ENCODE measurements around the gene RBM6. TPM values are rescaled to one million over a fixed set of nuclear protein-coding genes. Genes with fewer than 3 reads are reported as not detected.

The RBM6 gene
- total and polyA plus RNA-seq, 11 donors: 21.1 to 75.1 (median 32.6) TPM

- ATAC-seq (peak in 2 of 4 donors; percentile 1 to 2), DNase-seq (peak in 1 of 5 donors; percentile 22)
- Histone ChIP-seq H3K4me1 (peaks cover 0 to 28% (median 2%) of the 10 kb centered on the region in 12 donors), H3K4me3 (no peak overlapping the region), H3K27ac (no peak overlapping the region), H3K27me3 (no peaks in the 10 kb centered on the region), H3K36me3 (peaks cover 0 to 44% (median 42%) of the 10 kb centered on the region in 9 donors), H3K9me3 (no peaks in the 10 kb centered on the region)
- WGBS, 4 donors: 83 to 88% (median 84%) methylated on average over 2 of the region's 2 CpGs
- TF ChIP-seq CTCF (IDR thresholded peaks at IDR 0.05) (no peak), POLR2A (IDR thresholded peaks at IDR 0.05) (no peak)
- intact Hi-C loops (cut with DNase I): loop anchor here in 9 of 10 donors (1.0 to 10.0 kb wide), 7 partner anchors 31 to 153 kb away; partner anchors contain the start of genes LSMEM2 (in 2 of the 9) and SEMA3B (in 1 of the 9)
Observed at GRCh38 chr3:50122071-50122470, 182.1 kb downstream of the RBM6 start.

- DNase-seq: peak in 2 of 5 donors; percentile 19 to 57
- Histone ChIP-seq H3K27ac (no peak overlapping the region), H3K4me3 (no peak overlapping the region), H3K27me3 (no peaks in the 10 kb centered on the region), H3K9me3 (no peaks in the 10 kb centered on the region), H3K36me3 (peaks cover 0 to 37% (median 34%) of the 10 kb centered on the region in 9 donors), H3K4me1 (peaks cover 0 to 28% (median 2%) of the 10 kb centered on the region in 12 donors)
- TF ChIP-seq CTCF (IDR thresholded peaks at IDR 0.05) (no peak), POLR2A (IDR thresholded peaks at IDR 0.05) (no peak)
- 85 to 91% (median 86%) methylated on average over 13 to 14 of the region's 14 CpGs for WGBS, 4 donors
- intact Hi-C loops (cut with DNase I): loop anchor here in 9 of 10 donors (1.0 to 10.0 kb wide), 7 partner anchors 30 to 152 kb away; partner anchors contain the start of genes LSMEM2 (in 2 of the 9) and SEMA3B (in 1 of the 9)
- ATAC-seq: no peak
Observed at GRCh38 chr3:50122661-50123391, 182.9 kb downstream of the RBM6 start.

GRCh38 chr3:50123394-50124051 lies 183.6 kb downstream of the RBM6 start:
- DNase-seq: peak in 3 of 5 donors; percentile 16 to 25 (median 20)
- H3K4me1 ChIP-seq: peaks cover 0 to 28% (median 2%) of the 10 kb centered on the region in 12 donors
- H3K4me3 ChIP-seq: no peak overlapping the region
- intact Hi-C loops (cut with DNase I): loop anchor here (2.0 to 10.0 kb wide), 6 partner anchors 29 to 151 kb away; partner anchors contain the start of genes LSMEM2 (in 2 of the 10), GNAT1 (in 1 of the 10) and SEMA3B (in 1 of the 10)
- no peaks in the 10 kb centered on the region for H3K27me3 ChIP-seq
- no peak overlapping the region for H3K27ac ChIP-seq
- no peaks in the 10 kb centered on the region for H3K9me3 ChIP-seq
- ATAC-seq: no peak
- 84 to 90% (median 87%) methylated on average over 4 of the region's 4 CpGs for WGBS, 4 donors
- TF ChIP-seq POLR2A (IDR thresholded peaks at IDR 0.05) (no peak), CTCF (IDR thresholded peaks at IDR 0.05) (no peak)
- peaks cover 0 to 30% (median 27%) of the 10 kb centered on the region in 9 donors for H3K36me3 ChIP-seq

Measured in heart left ventricle (tissue), 16 donors.